Neural cell (in vitro differentiated cells): Measurements from ENCODE around the gene POGLUT2. TPM values are rescaled to one million over a fixed set of nuclear protein-coding genes. Genes with fewer than 3 reads are reported as not detected.

ENCODE experiments used
- H2AFZ ChIP-seq: fragments of 200-600, 300-800 bp; sonication (generic), shearing (Covaris generic); 2 replicates; pipeline ENCODE4 v1.6.0; 2014; ENCODE audit warnings: low read depth, mild to moderate bottlenecking, antibody characterized with exemption, low read length, moderate library complexity
- H3F3A ChIP-seq: fragments of 200-600 bp; shearing (Covaris generic); 2 replicates; pipeline ENCODE4 v1.6.1; 2016; ENCODE audit warnings: mild to moderate bottlenecking, moderate library complexity, mixed read lengths, antibody characterized with exemption, low read length; ENCODE audit not compliant: insufficient read depth, poor library complexity, severe bottlenecking
- H3K27ac ChIP-seq: fragments of 200-600, 300-800 bp; sonication (generic), shearing (Covaris generic); 2 replicates; pipeline ENCODE4 v1.5.1; 2014; ENCODE audit warnings: mild to moderate bottlenecking, low read length, moderate library complexity
- H3K27me3 ChIP-seq: fragments of 300-800, 200-600 bp; sonication (generic), shearing (Covaris generic); 2 replicates; pipeline ENCODE4 v1.6.0; 2014; ENCODE audit warnings: mild to moderate bottlenecking, low read depth, low read length, moderate library complexity; ENCODE audit not compliant: insufficient read depth
- H3K36me3 ChIP-seq: fragments of 300-800, 200-600 bp; sonication (generic), shearing (Covaris generic); 2 replicates; pipeline ENCODE4 v1.5.1; 2014; ENCODE audit warnings: mild to moderate bottlenecking, antibody characterized with exemption, low read length, moderate library complexity; ENCODE audit not compliant: insufficient read depth
- H3K4me2 ChIP-seq: fragments of 300-800, 200-600 bp; sonication (generic), shearing (Covaris generic); 2 replicates; pipeline ENCODE4 v1.6.0; 2014; ENCODE audit warnings: mild to moderate bottlenecking, low read length
- H3K4me3 ChIP-seq: fragments of 300-800, 200-600 bp; sonication (generic), shearing (Covaris generic); 2 replicates; pipeline ENCODE4 v1.5.1; 2014; ENCODE audit warnings: mild to moderate bottlenecking, low read length, moderate library complexity
- H3K79me2 ChIP-seq: fragments of 200-600 bp; shearing (Covaris generic); replicated peaks from 2 replicates; pipeline ENCODE4 v1.6.0; 2014; ENCODE audit warnings: mild to moderate bottlenecking, low read length, moderate library complexity; ENCODE audit not compliant: insufficient read depth
- H3K9ac ChIP-seq: fragments of 300-800, 200-600 bp; sonication (generic), shearing (Covaris generic); 2 replicates; pipeline ENCODE4 v1.6.1; 2016; ENCODE audit warnings: mild to moderate bottlenecking, low read length, mixed read lengths
- H3K9me2 ChIP-seq: fragments of 200-600 bp; shearing (Covaris generic); 2 replicates; pipeline ENCODE4 v1.6.1; 2016; ENCODE audit warnings: mild to moderate bottlenecking, low read length, mixed read lengths; ENCODE audit not compliant: insufficient read depth
- H3K9me3 ChIP-seq: fragments of 200-600, 300-800 bp; sonication (generic), shearing (Covaris generic); 2 replicates; pipeline ENCODE4 v1.6.1; 2016; ENCODE audit warnings: mild to moderate bottlenecking, mixed run types, low read length, moderate library complexity, mixed read lengths
- H4K20me1 ChIP-seq: fragments of 200-600 bp; shearing (Covaris generic); 2 replicates; pipeline ENCODE4 v1.6.1; 2016; ENCODE audit warnings: mild to moderate bottlenecking, mixed run types; ENCODE audit not compliant: insufficient read depth
- CTCF ChIP-seq: fragments of 450-650 bp; IDR thresholded peaks from 2 replicates; pipeline ENCODE4 v1.5.1; 2014; ENCODE audit warnings: antibody characterized with exemption, mild to moderate bottlenecking, moderate library complexity; ENCODE audit not compliant: poor library complexity, severe bottlenecking
- EP300 ChIP-seq: fragments of 450-650 bp; conservative IDR thresholded peaks from 2 replicates; pipeline ENCODE4 v1.6.1; 2014; ENCODE audit warnings: antibody characterized with exemption, mild to moderate bottlenecking, moderate library complexity; ENCODE audit not compliant: poor library complexity, severe bottlenecking
- EZH2 ChIP-seq: fragments of 200-600, 300-800 bp; shearing (Covaris generic), sonication (generic); IDR thresholded peaks from 2 replicates; pipeline ENCODE4 v1.6.1; 2014; ENCODE audit warnings: antibody characterized with exemption, low read length, borderline replicate concordance, mild to moderate bottlenecking; ENCODE audit not compliant: insufficient read depth, poor library complexity, severe bottlenecking
- MXI1 ChIP-seq: fragments of 450-650 bp; conservative IDR thresholded peaks from 2 replicates; pipeline ENCODE4 v1.6.1; 2014; ENCODE audit warnings: antibody characterized with exemption, mild to moderate bottlenecking; ENCODE audit not compliant: poor library complexity, severe bottlenecking
- POLR2AphosphoS5 ChIP-seq: IDR thresholded peaks from 2 replicates; pipeline ENCODE4 v1.6.1; 2012
- RAD21 ChIP-seq: fragments of 450-650 bp; conservative IDR thresholded peaks from 2 replicates; pipeline ENCODE4 v1.6.1; 2014; ENCODE audit warnings: antibody characterized with exemption, mild to moderate bottlenecking, moderate library complexity
- SMC3 ChIP-seq: fragments of 450-650 bp; conservative IDR thresholded peaks from 2 replicates; pipeline ENCODE4 v1.6.1; 2014; ENCODE audit warnings: antibody characterized with exemption, mild to moderate bottlenecking, moderate library complexity; ENCODE audit not compliant: poor library complexity
- TAF1 ChIP-seq: IDR thresholded peaks from 2 replicates; pipeline ENCODE4 v1.6.1; 2012; ENCODE audit warnings: low read depth
- polyA plus RNA-seq: library from polyadenylated mRNA; depleted of rRNA; stranded (reverse); fragments of >200 nt; gene quantifications from 2 replicates; pipeline ENCODE4 v1.2.3, GENCODE V29; 2014
- TF ChIP-seq, protein P1 (sequence below): IDR thresholded peaks from 2 replicates; pipeline ENCODE4 v1.6.1; 2012; ENCODE audit warnings: borderline replicate concordance

The POGLUT2 gene
- polyA plus RNA-seq, 1 donor from 2014 or later, result 51.7 TPM

- Histone ChIP-seq H3K27ac (no peak overlapping the region), H3K9me2 (no peaks in the 10 kb centered on the region), H2AFZ (no peak overlapping the region), H3K9me3 (no peaks in the 10 kb centered on the region), H3K27me3 (no peaks in the 10 kb centered on the region), H3K4me2 (no peak overlapping the region), H4K20me1 (no peaks in the 10 kb centered on the region), H3K9ac (no peak overlapping the region), H3F3A (no peaks in the 10 kb centered on the region), H3K79me2 (no peaks in the 10 kb centered on the region), H3K36me3 (no peaks in the 10 kb centered on the region), H3K4me3 (no peak overlapping the region)
- TF ChIP-seq RAD21 (no peak), SMC3 (no peak), POLR2AphosphoS5 (no peak), CTCF (no peak), TAF1 (no peak), MXI1 (no peak)
- TF ChIP-seq, protein P1, sequence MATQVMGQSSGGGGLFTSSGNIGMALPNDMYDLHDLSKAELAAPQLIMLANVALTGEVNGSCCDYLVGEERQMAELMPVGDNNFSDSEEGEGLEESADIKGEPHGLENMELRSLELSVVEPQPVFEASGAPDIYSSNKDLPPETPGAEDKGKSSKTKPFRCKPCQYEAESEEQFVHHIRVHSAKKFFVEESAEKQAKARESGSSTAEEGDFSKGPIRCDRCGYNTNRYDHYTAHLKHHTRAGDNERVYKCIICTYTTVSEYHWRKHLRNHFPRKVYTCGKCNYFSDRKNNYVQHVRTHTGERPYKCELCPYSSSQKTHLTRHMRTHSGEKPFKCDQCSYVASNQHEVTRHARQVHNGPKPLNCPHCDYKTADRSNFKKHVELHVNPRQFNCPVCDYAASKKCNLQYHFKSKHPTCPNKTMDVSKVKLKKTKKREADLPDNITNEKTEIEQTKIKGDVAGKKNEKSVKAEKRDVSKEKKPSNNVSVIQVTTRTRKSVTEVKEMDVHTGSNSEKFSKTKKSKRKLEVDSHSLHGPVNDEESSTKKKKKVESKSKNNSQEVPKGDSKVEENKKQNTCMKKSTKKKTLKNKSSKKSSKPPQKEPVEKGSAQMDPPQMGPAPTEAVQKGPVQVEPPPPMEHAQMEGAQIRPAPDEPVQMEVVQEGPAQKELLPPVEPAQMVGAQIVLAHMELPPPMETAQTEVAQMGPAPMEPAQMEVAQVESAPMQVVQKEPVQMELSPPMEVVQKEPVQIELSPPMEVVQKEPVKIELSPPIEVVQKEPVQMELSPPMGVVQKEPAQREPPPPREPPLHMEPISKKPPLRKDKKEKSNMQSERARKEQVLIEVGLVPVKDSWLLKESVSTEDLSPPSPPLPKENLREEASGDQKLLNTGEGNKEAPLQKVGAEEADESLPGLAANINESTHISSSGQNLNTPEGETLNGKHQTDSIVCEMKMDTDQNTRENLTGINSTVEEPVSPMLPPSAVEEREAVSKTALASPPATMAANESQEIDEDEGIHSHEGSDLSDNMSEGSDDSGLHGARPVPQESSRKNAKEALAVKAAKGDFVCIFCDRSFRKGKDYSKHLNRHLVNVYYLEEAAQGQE, result no peak
These were observed 14.0 kb upstream of the POGLUT2 start for GRCh38 chr13:102812611-102813287.

- Histone ChIP-seq H3K27me3 (no peaks in the 10 kb centered on the region), H3F3A (no peaks in the 10 kb centered on the region), H4K20me1 (no peaks in the 10 kb centered on the region), H3K4me3 (no peak overlapping the region), H3K4me2 (no peak overlapping the region), H3K9me2 (no peaks in the 10 kb centered on the region), H3K79me2 (no peaks in the 10 kb centered on the region), H3K9me3 (no peaks in the 10 kb centered on the region), H2AFZ (no peak overlapping the region), H3K9ac (no peak overlapping the region), H3K36me3 (no peaks in the 10 kb centered on the region), H3K27ac (no peak overlapping the region)
- TF ChIP-seq SMC3 (no peak), EP300 (no peak), MXI1 (no peak), CTCF (no peak), EZH2 (no peak), POLR2AphosphoS5 (no peak), RAD21 (no peak), TAF1 (no peak)
- TF ChIP-seq, protein P1, result no peak
These were observed 8.9 kb upstream of the POGLUT2 start for GRCh38 chr13:102807699-102808098.
